GM11168 (cell line): ENCODE measurements around the gene CKM.
"Not testable (repeated sequence)": the region's sequence is repeated elsewhere in the genome, so short reads cannot be mapped to it uniquely, and the experiment has no call there.

Experiments
- in situ Hi-C: fragments of 300-500 bp; cut with MboI; formaldehyde crosslinking; loops from one replicate; pipeline ENCODE4 v1.12.0; 2022; ENCODE audit warnings: low sequenced_read_pairs; ENCODE audit not compliant: unreplicated experiment

CKM gene

DNA sequence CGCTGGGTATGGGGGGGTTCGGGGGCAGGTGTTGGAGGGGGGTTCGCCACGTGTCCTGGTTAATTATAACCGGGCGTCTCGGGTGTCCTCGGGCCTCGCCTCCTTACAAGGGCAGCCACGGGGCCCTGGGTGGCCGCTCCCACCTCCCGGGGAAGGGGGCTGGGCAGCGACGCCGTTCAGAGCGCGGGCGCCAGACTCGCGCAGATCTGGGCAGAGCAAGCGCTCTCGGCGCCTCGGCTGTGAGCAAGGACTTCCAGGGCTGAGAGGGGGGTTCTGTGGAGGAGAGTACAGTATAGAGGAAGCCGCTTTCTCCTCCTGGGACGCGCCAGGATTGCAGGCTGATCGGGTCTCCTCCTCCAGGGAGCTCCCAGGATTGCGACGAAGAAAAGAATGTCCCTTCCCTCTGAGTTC is 1.0 kb upstream of the CKM start:
- in situ Hi-C loops, result no loop called here

GRCh38 chr19:45322311-45322710 is 364 bp downstream of the CKM start:
- in situ Hi-C loops, result no loop called here

- in situ Hi-C loops, result no loop called here
These were observed 827 bp downstream of the CKM start for GRCh38 chr19:45321848-45322247.

- in situ Hi-C loops, result no loop called here
These were observed 1.5 kb downstream of the CKM start for GRCh38 chr19:45320997-45321775.

DNA sequence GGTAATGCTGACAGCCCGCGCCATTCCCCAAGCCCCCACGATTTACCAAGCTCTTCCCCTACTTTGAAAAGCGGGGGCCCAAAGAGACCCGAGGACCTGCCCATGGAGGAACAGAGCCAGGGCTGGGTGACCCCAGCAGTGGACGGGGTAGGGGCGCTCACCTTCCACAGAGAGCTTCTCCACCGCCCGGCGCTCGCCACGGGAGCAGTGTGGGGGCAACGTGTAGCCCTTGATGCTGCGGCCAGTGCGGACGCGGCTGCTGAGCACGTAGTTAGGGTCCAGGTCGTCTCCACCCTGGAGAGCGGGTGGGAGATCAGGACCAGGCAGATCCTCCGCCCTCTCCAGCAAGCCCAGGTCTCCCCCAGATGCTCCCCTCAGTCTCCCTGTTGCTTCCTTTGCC is 7.4 kb downstream of the CKM start:
- in situ Hi-C loops, result no loop called here

GRCh38 chr19:45314708-45315245 is 7.9 kb downstream of the CKM start:
- in situ Hi-C loops, result no loop called here

GRCh38 chr19:45312285-45312684 is 10.4 kb downstream of the CKM start:
- in situ Hi-C loops, result not testable (repeated sequence)

DNA sequence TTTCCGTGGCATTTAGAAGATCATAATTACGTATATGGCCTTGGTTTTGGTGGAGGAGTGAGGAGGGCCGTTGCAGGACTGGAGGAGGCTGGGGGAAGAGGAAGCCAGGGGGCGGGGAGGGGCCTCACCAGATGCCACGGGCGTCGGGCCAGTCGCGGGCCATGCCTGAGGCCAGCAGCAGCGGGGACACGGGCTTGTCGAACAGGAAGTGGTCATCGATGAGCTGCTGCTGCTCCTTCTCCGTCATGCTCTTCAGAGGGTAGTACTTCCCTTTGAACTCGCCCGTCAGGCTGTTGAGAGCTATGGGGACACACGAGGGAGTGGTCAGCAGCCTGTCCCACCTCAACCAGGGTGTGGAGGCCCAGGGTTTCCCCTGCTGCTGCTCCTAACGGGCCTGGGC is 11.1 kb downstream of the CKM start:
- in situ Hi-C loops, result no loop called here

GRCh38 chr19:45309322-45309721 is 13.4 kb downstream of the CKM start:
- in situ Hi-C loops, result not testable (repeated sequence)

GRCh38 chr19:45307361-45307760 is 15.3 kb downstream of the CKM start:
- in situ Hi-C loops, result no loop called here

DNA sequence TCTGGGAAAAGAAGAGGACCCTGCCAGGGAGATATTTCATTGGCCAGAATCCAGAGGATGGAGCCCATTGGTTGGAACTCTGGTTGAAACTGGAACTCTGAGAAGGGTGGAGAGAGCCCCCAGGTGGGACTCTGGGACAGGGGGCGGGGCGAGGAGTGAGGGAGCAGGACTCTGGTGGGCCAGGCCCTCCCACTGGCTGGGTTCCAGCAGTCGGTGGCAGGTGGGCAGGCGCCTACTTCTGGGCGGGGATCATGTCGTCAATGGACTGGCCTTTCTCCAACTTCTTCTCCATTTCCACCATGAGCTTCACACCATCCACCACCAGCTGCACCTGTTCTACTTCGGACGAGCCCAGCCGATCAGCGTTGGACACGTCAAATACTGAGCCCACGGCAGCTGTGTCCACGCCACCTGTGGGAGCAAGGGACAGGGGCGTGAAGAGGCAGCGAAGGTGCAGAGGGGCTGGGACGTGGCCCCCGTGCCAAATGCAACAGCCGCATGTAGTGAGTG is 16.1 kb downstream of the CKM start:
- in situ Hi-C loops, result no loop called here

- in situ Hi-C loops, result no loop called here
These were observed 16.6 kb downstream of the CKM start for GRCh38 chr19:45306040-45306439.

DNA sequence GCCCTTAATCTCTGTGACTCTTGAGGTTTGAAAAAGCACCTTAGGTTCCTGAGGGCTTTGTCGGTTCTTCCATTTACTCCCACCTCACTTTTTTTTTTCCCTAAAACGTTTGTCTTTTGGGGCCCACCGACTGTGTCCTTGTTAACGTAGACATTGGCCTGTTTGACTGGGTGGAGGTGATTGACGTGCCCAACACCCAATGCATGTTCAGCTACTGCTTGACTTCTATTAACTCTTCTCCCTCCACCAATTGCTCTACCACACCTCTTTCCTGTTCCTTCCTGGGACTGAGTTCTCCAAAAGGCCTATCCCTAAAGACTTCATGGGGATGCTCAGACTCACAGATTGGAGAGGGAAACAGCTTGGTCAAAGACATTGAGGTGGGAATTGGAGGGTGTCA is 17.3 kb downstream of the CKM start:
- in situ Hi-C loops, result no loop called here

- in situ Hi-C loops, result no loop called here
These were observed 17.7 kb downstream of the CKM start for GRCh38 chr19:45305007-45305406.

GRCh38 chr19:45304141-45304926 is 18.3 kb downstream of the CKM start:
- in situ Hi-C loops, result no loop called here

- in situ Hi-C loops, result no loop called here
These were observed 19.2 kb downstream of the CKM start for GRCh38 chr19:45303269-45304060.

- in situ Hi-C loops, result no loop called here
These were observed 20.3 kb downstream of the CKM start for GRCh38 chr19:45302416-45302815.

DNA sequence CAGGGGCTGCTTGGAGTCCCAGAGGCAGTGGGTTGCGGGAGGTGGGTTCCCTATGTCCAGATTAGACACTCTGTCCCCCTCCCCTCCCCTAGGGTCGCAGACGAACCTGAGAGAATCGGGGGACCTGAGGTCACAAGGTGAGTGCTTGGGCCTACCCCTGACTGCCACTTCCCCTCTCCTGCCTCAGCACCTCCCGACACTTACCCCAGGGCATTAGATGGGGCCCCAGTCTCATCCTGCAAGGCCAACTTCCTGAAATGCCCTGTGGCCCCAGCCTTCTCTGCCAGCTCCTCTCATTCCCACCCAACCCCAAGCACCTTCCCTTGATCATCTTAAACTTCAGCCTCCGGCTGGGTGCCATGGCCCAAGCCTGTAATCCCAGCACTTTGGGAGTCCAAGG is 23.0 kb downstream of the CKM start:
- in situ Hi-C loops, result no loop called here

- in situ Hi-C loops, result no loop called here
These were observed 24.4 kb downstream of the CKM start for GRCh38 chr19:45298264-45298663.

- in situ Hi-C loops, result no loop called here
These were observed 25.0 kb downstream of the CKM start for GRCh38 chr19:45297674-45298073.
